ENCODE results near the gene TARBP1. TPM values are rescaled to one million over a fixed set of nuclear protein-coding genes. Genes with fewer than 3 reads are reported as not detected.

The TARBP1 gene
- total and polyA plus RNA-seq, 7 experiments from 2014 or later, result 22.9 to 49.6 (median 46.7) TPM

DNA sequence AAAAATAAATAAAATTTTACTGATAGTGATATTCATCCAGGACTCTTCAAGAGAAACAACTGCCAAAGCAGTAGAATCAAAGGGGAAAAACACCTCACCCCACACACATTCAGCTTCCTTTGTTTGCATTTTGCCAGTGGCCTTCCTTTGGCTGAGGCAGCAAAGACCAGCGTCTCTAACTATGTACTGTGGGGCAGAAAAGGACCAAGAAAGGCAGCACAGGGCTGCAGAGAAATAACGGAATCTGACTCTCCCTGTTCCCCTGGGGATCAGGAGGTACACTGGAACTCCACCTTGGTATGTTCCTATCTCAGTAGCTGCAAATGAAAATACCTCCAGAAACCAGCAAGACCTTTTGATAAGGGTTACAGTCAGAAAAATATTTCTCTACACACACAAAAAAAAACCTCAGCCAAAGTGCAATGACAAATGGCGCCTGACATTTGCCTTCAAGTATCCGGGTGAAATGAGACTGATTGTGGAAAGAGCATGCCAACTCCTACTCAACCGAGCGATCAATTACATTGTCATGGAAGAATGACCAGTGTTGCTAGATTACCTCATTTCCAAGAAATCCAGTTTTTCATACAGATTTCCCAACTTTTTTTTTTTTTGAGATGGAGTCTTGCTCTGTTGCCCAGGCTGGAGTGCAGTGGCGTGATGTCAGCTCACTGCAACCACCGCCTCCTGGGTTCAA, 50.9 kb downstream of the TARBP1 start:
- H3K4me1 Mint-ChIP-seq, result peaks cover 0 to 8% (median 0%) of the 10 kb centered on the region in 7 donors
- H3K27ac ChIP-seq (ENCODE audit: low read depth, low read length), result no peak overlapping the region
- ChIA-PET POLR2A (no interaction called here), CTCF (no interaction called here)
- no peak overlapping the region for H3K4me3 Mint-ChIP-seq
- H3K36me3 ChIP-seq (ENCODE audit: control insufficient read depth in 2 of 3, insufficient read depth in 3 of 3, low read length in 3 of 3), result peaks cover 6 to 47% (median 12%) of the 10 kb centered on the region in 3 experiments
- H3K4me3 ChIP-seq (ENCODE audit: low read length), result no peak overlapping the region
- no peaks in the 10 kb centered on the region for H3K9me3 Mint-ChIP-seq
- H3K27ac Mint-ChIP-seq, result no peak overlapping the region
- ATAC-seq, result no peak
- no peaks in the 10 kb centered on the region for H3K27me3 Mint-ChIP-seq
- H3K9me3 ChIP-seq (ENCODE audit: control insufficient read depth in 2 of 3, low read length in 3 of 3), result no peaks in the 10 kb centered on the region
- no peaks in the 10 kb centered on the region for H3K27me3 ChIP-seq (ENCODE audit: control insufficient read depth in 2 of 2, insufficient read depth in 2 of 2, low read length in 2 of 2)
- DNase-seq, result no peak
- H3K4me1 ChIP-seq (ENCODE audit: control insufficient read depth in 2 of 2, insufficient read depth in 2 of 2, low read length in 2 of 2), result no peaks in the 10 kb centered on the region
- H3K36me3 Mint-ChIP-seq, result peaks cover 3 to 57% (median 35%) of the 10 kb centered on the region in 5 donors
- intact Hi-C loops (cut with micrococcal nuclease), result no loop called here

DNA sequence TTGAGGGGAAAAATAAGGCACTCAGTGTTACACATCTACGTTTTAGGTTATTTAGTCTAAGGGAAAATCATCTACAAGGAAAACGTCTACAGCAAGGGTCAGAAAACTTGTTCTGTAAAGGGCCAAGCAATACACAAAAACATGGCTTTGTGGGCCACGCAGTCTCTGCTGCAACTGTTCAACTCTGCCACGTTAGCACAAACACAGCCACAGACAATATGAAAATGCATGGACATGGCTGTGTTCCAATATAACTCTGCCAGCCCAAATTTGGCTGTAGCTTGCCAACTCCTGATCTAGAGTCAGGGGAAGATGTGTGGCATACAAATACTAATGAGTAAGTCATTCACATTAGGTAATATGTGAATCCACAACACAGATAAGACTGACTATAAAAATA, 65.0 kb downstream of the TARBP1 start:
- intact Hi-C loops (cut with micrococcal nuclease), result no loop called here
- ATAC-seq (no peak), DNase-seq (no peak)
- H3K27ac Mint-ChIP-seq, result peak overlapping the region in 2 of 9 donors; percentile 32 to 62
- CTCF ChIA-PET, result interaction anchor here (1.0 kb wide), 1 partner anchor 25 kb away, joined by 3 read pairs; no protein-coding TSS in a partner anchor
- no peaks in the 10 kb centered on the region for H3K9me3 Mint-ChIP-seq
- Histone ChIP-seq H3K9me3 (ENCODE audit: control insufficient read depth in 2 of 3, low read length in 3 of 3) (no peaks in the 10 kb centered on the region), H3K4me3 (ENCODE audit: low read length) (no peak overlapping the region), H3K36me3 (ENCODE audit: control insufficient read depth in 2 of 3, insufficient read depth in 3 of 3, low read length in 3 of 3) (peaks cover 0 to 39% (median 6%) of the 10 kb centered on the region in 3 experiments), H3K27ac (ENCODE audit: low read depth, low read length) (no peak overlapping the region), H3K27me3 (ENCODE audit: control insufficient read depth in 2 of 2, insufficient read depth in 2 of 2, low read length in 2 of 2) (no peaks in the 10 kb centered on the region), H3K4me1 (ENCODE audit: control insufficient read depth in 2 of 2, insufficient read depth in 2 of 2, low read length in 2 of 2) (peaks cover 0 to 7% of the 10 kb centered on the region in 2 donors)
- no peaks in the 10 kb centered on the region for H3K27me3 Mint-ChIP-seq
- H3K4me1 Mint-ChIP-seq, result peaks cover 0 to 12% (median 7%) of the 10 kb centered on the region in 7 donors
- no peak overlapping the region for H3K4me3 Mint-ChIP-seq
- POLR2A ChIA-PET, result no interaction called here
- H3K36me3 Mint-ChIP-seq, result peaks cover 11 to 30% (median 19%) of the 10 kb centered on the region in 5 donors

DNA sequence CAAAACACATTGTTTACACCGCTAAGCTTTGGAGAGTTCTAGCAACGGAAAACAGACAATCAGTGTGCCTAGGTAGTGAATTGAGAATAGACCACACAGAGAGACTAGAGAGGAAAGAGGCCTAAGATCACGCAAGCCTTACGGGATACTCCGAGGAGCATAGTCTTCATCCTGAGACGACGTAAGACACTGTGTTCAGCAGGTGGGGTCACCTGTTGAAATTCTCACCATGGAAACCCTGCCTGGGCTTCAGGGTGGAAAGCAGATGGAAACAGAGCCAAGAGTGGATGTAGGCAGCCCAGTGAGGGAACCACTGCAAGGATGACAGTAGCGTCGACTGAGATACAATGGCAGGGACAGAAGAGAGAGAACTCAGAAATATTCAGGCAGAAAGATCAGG, 65.5 kb downstream of the TARBP1 start:
- Histone ChIP-seq H3K4me3 (ENCODE audit: low read length) (no peak overlapping the region), H3K27me3 (ENCODE audit: control insufficient read depth in 2 of 2, insufficient read depth in 2 of 2, low read length in 2 of 2) (no peaks in the 10 kb centered on the region), H3K36me3 (ENCODE audit: control insufficient read depth in 2 of 3, insufficient read depth in 3 of 3, low read length in 3 of 3) (peaks cover 0 to 37% (median 6%) of the 10 kb centered on the region in 3 experiments), H3K9me3 (ENCODE audit: control insufficient read depth in 2 of 3, low read length in 3 of 3) (no peaks in the 10 kb centered on the region), H3K27ac (ENCODE audit: low read depth, low read length) (no peak overlapping the region), H3K4me1 (ENCODE audit: control insufficient read depth in 2 of 2, insufficient read depth in 2 of 2, low read length in 2 of 2) (peaks cover 0 to 9% of the 10 kb centered on the region in 2 donors)
- intact Hi-C loops (cut with micrococcal nuclease), result no loop called here
- no peak overlapping the region for H3K4me3 Mint-ChIP-seq
- H3K4me1 Mint-ChIP-seq, result peaks cover 4 to 16% (median 11%) of the 10 kb centered on the region in 7 donors
- H3K36me3 Mint-ChIP-seq, result peaks cover 11 to 28% (median 19%) of the 10 kb centered on the region in 5 donors
- H3K9me3 Mint-ChIP-seq, result no peaks in the 10 kb centered on the region
- peak overlapping the region in 2 of 9 donors; percentile 17 to 32 for H3K27ac Mint-ChIP-seq
- ATAC-seq (no peak), DNase-seq (no peak)
- ChIA-PET POLR2A (no interaction called here), CTCF (interaction anchor here (1.1 kb wide), 1 partner anchor 87 kb away, joined by 3 read pairs; no protein-coding TSS in a partner anchor)
- no peaks in the 10 kb centered on the region for H3K27me3 Mint-ChIP-seq

DNA sequence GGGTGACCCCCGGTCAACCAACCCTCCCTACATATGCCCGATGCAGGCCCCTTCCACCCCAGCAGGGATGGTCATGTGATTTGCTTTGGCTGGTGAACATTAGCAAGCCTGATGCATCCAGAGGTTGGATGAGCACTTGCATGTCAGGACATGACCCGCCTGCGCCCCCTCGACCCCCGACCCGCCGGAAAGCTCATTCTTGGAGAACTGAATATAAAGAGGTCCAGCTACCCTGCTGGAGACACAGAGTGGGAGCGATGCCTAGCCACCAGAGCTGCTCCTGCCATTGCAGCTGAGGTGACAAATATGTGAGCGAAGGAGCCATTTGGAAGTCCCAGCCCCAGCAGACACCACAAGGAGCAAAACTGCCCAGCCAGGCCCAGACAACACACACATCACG, 66.1 kb downstream of the TARBP1 start:
- H3K27me3 Mint-ChIP-seq, result no peaks in the 10 kb centered on the region
- Histone ChIP-seq H3K4me1 (ENCODE audit: control insufficient read depth in 2 of 2, insufficient read depth in 2 of 2, low read length in 2 of 2) (peaks cover 0 to 16% of the 10 kb centered on the region in 2 donors), H3K27ac (ENCODE audit: low read depth, low read length) (no peak overlapping the region), H3K9me3 (ENCODE audit: control insufficient read depth in 2 of 3, low read length in 3 of 3) (no peaks in the 10 kb centered on the region), H3K4me3 (ENCODE audit: low read length) (no peak overlapping the region), H3K36me3 (ENCODE audit: control insufficient read depth in 2 of 3, insufficient read depth in 3 of 3, low read length in 3 of 3) (peaks cover 0 to 34% (median 6%) of the 10 kb centered on the region in 3 experiments), H3K27me3 (ENCODE audit: control insufficient read depth in 2 of 2, insufficient read depth in 2 of 2, low read length in 2 of 2) (no peaks in the 10 kb centered on the region)
- peaks cover 11 to 25% (median 19%) of the 10 kb centered on the region in 5 donors for H3K36me3 Mint-ChIP-seq
- no peak overlapping the region for H3K4me3 Mint-ChIP-seq
- intact Hi-C loops (cut with micrococcal nuclease), result no loop called here
- ATAC-seq, result no peak
- ChIA-PET CTCF (interaction anchor here (1.0 to 1.1 kb wide), 2 partner anchors 11 to 86 kb away, joined by 3 read pairs; no protein-coding TSS in a partner anchor), POLR2A (no interaction called here)
- peak overlapping the region in 5 of 9 donors; percentile 3 to 72 (median 52) for H3K27ac Mint-ChIP-seq
- no peak for DNase-seq
- H3K9me3 Mint-ChIP-seq, result no peaks in the 10 kb centered on the region
- peaks cover 8 to 20% (median 17%) of the 10 kb centered on the region in 7 donors for H3K4me1 Mint-ChIP-seq

DNA sequence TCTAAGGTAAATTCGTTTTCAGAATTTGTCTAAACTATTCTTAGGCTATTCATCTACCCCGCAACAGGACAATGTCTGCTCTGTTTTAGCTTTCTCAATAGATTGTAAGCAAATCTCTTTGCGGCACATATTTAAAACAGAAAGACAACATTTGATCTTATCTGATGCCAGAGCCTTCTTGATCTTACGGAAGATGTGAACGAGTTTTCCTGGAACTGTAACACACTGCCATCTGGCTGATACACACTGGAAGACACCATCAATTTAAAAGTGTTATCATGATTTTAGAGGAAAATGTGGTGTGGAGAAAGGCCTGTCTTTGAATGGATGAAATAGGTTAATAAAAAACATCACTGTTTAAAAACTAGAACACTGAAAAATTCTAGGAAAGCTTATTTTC, 69.7 kb downstream of the TARBP1 start:
- ChIA-PET POLR2A (interaction anchor here (0.6 to 8.9 kb wide), 9 partner anchors 10 to 86 kb away, joined by 3 to 124 read pairs (median 10); partner anchors contain the start of gene COA6), CTCF (interaction anchor here (0.9 to 3.8 kb wide), 10 partner anchors 10 to 100 kb away, joined by 3 to 46 read pairs (median 6); no protein-coding TSS in a partner anchor)
- peak overlapping the region; percentile 91 to 99 (median 97) for H3K27ac Mint-ChIP-seq
- no peaks in the 10 kb centered on the region for H3K9me3 Mint-ChIP-seq
- peaks cover 4 to 16% (median 7%) of the 10 kb centered on the region in 5 donors for H3K36me3 Mint-ChIP-seq
- no peaks in the 10 kb centered on the region for H3K27me3 Mint-ChIP-seq
- Histone ChIP-seq H3K4me3 (ENCODE audit: low read length) (peak overlapping the region; percentile 35), H3K27me3 (ENCODE audit: control insufficient read depth in 2 of 2, insufficient read depth in 2 of 2, low read length in 2 of 2) (no peaks in the 10 kb centered on the region), H3K36me3 (ENCODE audit: control insufficient read depth in 2 of 3, insufficient read depth in 3 of 3, low read length in 3 of 3) (peaks cover 0 to 10% (median 0%) of the 10 kb centered on the region in 3 experiments), H3K27ac (ENCODE audit: low read depth, low read length) (peak overlapping the region; percentile 83), H3K9me3 (ENCODE audit: control insufficient read depth in 2 of 3, low read length in 3 of 3) (no peaks in the 10 kb centered on the region), H3K4me1 (ENCODE audit: control insufficient read depth in 2 of 2, insufficient read depth in 2 of 2, low read length in 2 of 2) (peaks cover 0 to 48% of the 10 kb centered on the region in 2 donors)
- intact Hi-C loops (cut with micrococcal nuclease), result loop anchor here (1.0 to 10.0 kb wide), 14 partner anchors 8 to 296 kb away; partner anchors contain the start of genes COA6 (in 2 of the 2) and TARBP1 (in 1 of the 2)
- peaks cover 23 to 55% (median 49%) of the 10 kb centered on the region in 7 donors for H3K4me1 Mint-ChIP-seq
- ATAC-seq (peak; percentile 81), DNase-seq (peak in 7 of 9 donors; percentile 44 to 80 (median 72))
- H3K4me3 Mint-ChIP-seq, result peak overlapping the region; percentile 64 to 89 (median 76)

DNA sequence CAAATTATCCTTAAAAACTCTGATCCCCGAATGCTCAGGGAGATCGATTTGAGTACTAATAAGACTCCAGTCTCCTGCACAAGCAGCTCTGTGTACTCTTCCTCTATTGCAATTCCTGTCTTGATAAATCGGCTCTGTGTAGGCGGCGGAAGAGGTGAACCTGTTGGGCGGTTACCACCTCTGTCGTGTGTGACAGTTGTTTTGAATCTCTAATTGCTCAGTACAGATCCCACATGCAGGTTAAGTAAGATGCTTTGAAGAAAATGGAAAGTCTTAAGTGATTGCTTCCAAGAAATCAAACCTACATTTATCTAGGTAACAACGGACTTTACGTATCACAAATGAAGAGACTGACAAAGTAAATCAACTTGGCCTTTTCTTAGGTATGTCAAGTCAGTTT, 70.2 kb downstream of the TARBP1 start:
- no peaks in the 10 kb centered on the region for H3K27me3 ChIP-seq (ENCODE audit: control insufficient read depth in 2 of 2, insufficient read depth in 2 of 2, low read length in 2 of 2)
- Mint-ChIP-seq H3K27ac (peak overlapping the region; percentile 91 to 99 (median 97)), H3K9me3 (no peaks in the 10 kb centered on the region), H3K4me3 (peak overlapping the region; percentile 64 to 89 (median 79)), H3K4me1 (peaks cover 23 to 58% (median 52%) of the 10 kb centered on the region in 7 donors), H3K27me3 (no peaks in the 10 kb centered on the region), H3K36me3 (peaks cover 4 to 15% (median 7%) of the 10 kb centered on the region in 5 donors)
- ATAC-seq (peak; percentile 93), DNase-seq (peak; percentile 14 to 90 (median 84))
- ChIA-PET CTCF (interaction anchor here (0.6 to 3.8 kb wide), 10 partner anchors 10 to 125 kb away, joined by 3 to 46 read pairs (median 6); no protein-coding TSS in a partner anchor), POLR2A (interaction anchor here (0.7 to 8.9 kb wide), 11 partner anchors 10 to 760 kb away, joined by 3 to 124 read pairs (median 7); partner anchors contain the start of genes COA6 and RBM34)
- intact Hi-C loops (cut with micrococcal nuclease), result loop anchor here (1.0 to 10.0 kb wide), 14 partner anchors 7 to 295 kb away; partner anchors contain the start of genes COA6 (in 2 of the 2) and TARBP1 (in 1 of the 2)
- no peaks in the 10 kb centered on the region for H3K9me3 ChIP-seq (ENCODE audit: control insufficient read depth in 2 of 3, low read length in 3 of 3)
- peak overlapping the region; percentile 83 for H3K27ac ChIP-seq (ENCODE audit: low read depth, low read length)
- H3K36me3 ChIP-seq (ENCODE audit: control insufficient read depth in 2 of 3, insufficient read depth in 3 of 3, low read length in 3 of 3), result peaks cover 0 to 10% (median 0%) of the 10 kb centered on the region in 3 experiments
- H3K4me3 ChIP-seq (ENCODE audit: low read length), result peak overlapping the region; percentile 35
- peaks cover 0 to 48% of the 10 kb centered on the region in 2 donors for H3K4me1 ChIP-seq (ENCODE audit: control insufficient read depth in 2 of 2, insufficient read depth in 2 of 2, low read length in 2 of 2)

Data from naive thymus-derived CD4-positive, alpha-beta T cell (primary cell).